Measurements from ENCODE around the gene NCR3LG1. TPM values are rescaled to one million over a fixed set of nuclear protein-coding genes. Genes with fewer than 3 reads are reported as not detected.
A peak's percentile ranks its signal among the peaks of the same experiment; 100 is the strongest.

NCR3LG1 gene
- polyA plus RNA-seq, 1 of the 3 experiments (the other 2 are of a cell fraction): 0.67 TPM

GRCh38 chr11:17394743-17395390, 43.3 kb downstream of the NCR3LG1 start:
- Histone ChIP-seq H3K36me3 (replicated peaks in 1 of 2; ENCODE audit: control insufficient read depth in 1 of 2, insufficient read depth in 2 of 2, low read length in 1 of 2) (no peaks in the 10 kb centered on the region), H2AFZ (ENCODE audit: low read depth) (no peak overlapping the region), H3K4me2 (no peak overlapping the region), H3K9ac (no peak overlapping the region), H4K20me1 (ENCODE audit: insufficient read depth) (no peaks in the 10 kb centered on the region), H3K9me2 (no peaks in the 10 kb centered on the region), H3K27me3 (ENCODE audit: insufficient read depth) (peaks cover 9% of the 10 kb centered on the region), H3K4me1 (ENCODE audit: control insufficient read depth in 1 of 2, insufficient read depth in 2 of 2, low read depth in 1 of 2, low read length in 1 of 2) (peaks cover 0 to 2% of the 10 kb centered on the region in 2 experiments; a peak in 1 of 4 replicates), H3K9me3 (no peaks in the 10 kb centered on the region), H3K4me3 (ENCODE audit: low read depth in 2 of 2, low read length in 1 of 2) (no peak overlapping the region), H3K27ac (ENCODE audit: low read depth in 2 of 2, low read length in 1 of 2) (no peak overlapping the region), H3F3A (replicated peaks; ENCODE audit: insufficient read depth) (no peaks in the 10 kb centered on the region), H3K79me2 (ENCODE audit: insufficient read depth) (no peaks in the 10 kb centered on the region)
- peak; percentile 21 for DNase-seq
- CTCF ChIA-PET: interaction anchor here (18.5 kb wide), 1 partner anchor 118 kb away, joined by 1101 read pairs; no protein-coding TSS in a partner anchor
- POLR2A ChIA-PET: no interaction called here
- 55% methylated on average over 7 of the region's 10 CpGs for WGBS (ENCODE audit: low lambda C conversion rate)
- TF ChIP-seq FOSL2 (IDR thresholded peaks at IDR 0.05; ENCODE audit: borderline replicate concordance, low read depth) (no peak), EZH2phosphoT487 (IDR thresholded peaks at IDR 0.05; ENCODE audit: borderline replicate concordance, low read depth) (no peak), GABPA (IDR thresholded peaks at IDR 0.05; ENCODE audit: low read depth) (no peak)

GRCh38 chr11:17395554-17395961, 44.0 kb downstream of the NCR3LG1 start:
- Histone ChIP-seq H3K27ac (ENCODE audit: low read depth in 2 of 2, low read length in 1 of 2) (no peak overlapping the region), H3K4me1 (ENCODE audit: control insufficient read depth in 1 of 2, insufficient read depth in 2 of 2, low read depth in 1 of 2, low read length in 1 of 2) (no peaks in the 10 kb centered on the region), H3K79me2 (ENCODE audit: insufficient read depth) (no peaks in the 10 kb centered on the region), H3K4me3 (ENCODE audit: low read depth in 2 of 2, low read length in 1 of 2) (no peak overlapping the region), H4K20me1 (ENCODE audit: insufficient read depth) (no peaks in the 10 kb centered on the region), H3K9me2 (no peaks in the 10 kb centered on the region), H3K4me2 (no peak overlapping the region), H3F3A (replicated peaks; ENCODE audit: insufficient read depth) (no peaks in the 10 kb centered on the region), H3K9me3 (no peaks in the 10 kb centered on the region), H3K9ac (no peak overlapping the region), H3K27me3 (ENCODE audit: insufficient read depth) (peaks cover 6% of the 10 kb centered on the region), H3K36me3 (replicated peaks in 1 of 2; ENCODE audit: control insufficient read depth in 1 of 2, insufficient read depth in 2 of 2, low read length in 1 of 2) (no peaks in the 10 kb centered on the region), H2AFZ (ENCODE audit: low read depth) (no peak overlapping the region)
- 83% methylated on average over 18 of the region's 20 CpGs for WGBS (ENCODE audit: low lambda C conversion rate)
- DNase-seq: peak; percentile 18
- CTCF ChIA-PET: interaction anchor here (1.6 to 18.5 kb wide), 3 partner anchors 9 to 118 kb away, joined by 4 to 1101 read pairs (median 8); no protein-coding TSS in a partner anchor
- TF ChIP-seq NRF1 (IDR thresholded peaks at IDR 0.05; ENCODE audit: low read depth, low read length) (no peak), EP300 (IDR thresholded peaks at IDR 0.05; ENCODE audit: borderline replicate concordance in 1 of 2, low read depth in 1 of 2, low read length in 1 of 2) (no peak), REST (IDR thresholded peaks at IDR 0.05; ENCODE audit: low read depth, low read length) (no peak), POLR2AphosphoS5 (IDR thresholded peaks at IDR 0.05; ENCODE audit: low read depth, low read length) (no peak), ELF1 (IDR thresholded peaks at IDR 0.05) (no peak), MXI1 (IDR thresholded peaks at IDR 0.05; ENCODE audit: low read depth, low read length) (no peak), RFX5 (IDR thresholded peaks at IDR 0.05; ENCODE audit: low read length) (no peak), PBX3 (IDR thresholded peaks at IDR 0.05) (no peak), EZH2phosphoT487 (IDR thresholded peaks at IDR 0.05; ENCODE audit: borderline replicate concordance, low read depth) (no peak), RXRA (IDR thresholded peaks at IDR 0.05; ENCODE audit: borderline replicate concordance, low read depth) (no peak), MAX (IDR thresholded peaks at IDR 0.05; ENCODE audit: low read depth) (no peak)
- POLR2A ChIA-PET: no interaction called here
